Right renal pelvis (tissue), 4 donors: ENCODE results near the gene VPS36. TPM values are rescaled to one million over a fixed set of nuclear protein-coding genes. Genes with fewer than 3 reads are reported as not detected.
A peak's percentile ranks its signal among the peaks of the same experiment; 100 is the strongest.
"Not testable (repeated sequence)": the region's sequence is repeated elsewhere in the genome, so short reads cannot be mapped to it uniquely, and the experiment has no call there.

ENCODE experiments used
- DNase-seq, 4 donors: peaks; one replicate each; pipeline ENCODE4 v3.0.0-alpha.2; 2013; ENCODE audit warnings: low read depth in 4 of 4, low spot score in 3 of 4, missing footprints in 1 of 4
- polyA plus RNA-seq, 4 donors: library from polyadenylated mRNA; unstranded; fragments of 120-200 nt; gene quantifications; one replicate each; pipeline ENCODE4 v1.2.1, GENCODE V29; 2013; ENCODE audit not compliant: insufficient read length in 4 of 4

The VPS36 gene
- 10 to 100 TPM; 43.7 to 58.1 (median 53.5) TPM for polyA plus RNA-seq

- DNase-seq = peak; percentile 92 to 97 (median 94)
These were observed at the start of gene VPS36 for GRCh38 chr13:52450012-52450792. Gene VPS36, minus strand, starts transcription at chr13:52450634. Its CDS starts 40 bp downstream, at chr13:52450594.

GRCh38 chr13:52497979-52498378 lies 47.5 kb upstream of the VPS36 start:
- not testable (repeated sequence) for DNase-seq

- DNase-seq = not testable (repeated sequence)
These were observed 43.8 kb upstream of the VPS36 start for GRCh38 chr13:52494241-52494640.

GRCh38 chr13:52491015-52491414 lies 40.6 kb upstream of the VPS36 start:
- DNase-seq = not testable (repeated sequence)

GRCh38 chr13:52488763-52489162 lies 38.3 kb upstream of the VPS36 start:
- not testable (repeated sequence) for DNase-seq

- DNase-seq = not testable (repeated sequence)
These were observed 36.6 kb upstream of the VPS36 start for GRCh38 chr13:52487078-52487477.

- DNase-seq = not testable (repeated sequence)
These were observed 30.4 kb upstream of the VPS36 start for GRCh38 chr13:52480677-52481428.

- DNase-seq = not testable (repeated sequence)
These were observed 18.1 kb upstream of the VPS36 start for GRCh38 chr13:52468487-52468886.

GRCh38 chr13:52463526-52463925 lies 13.1 kb upstream of the VPS36 start:
- DNase-seq = no peak

GRCh38 chr13:52461265-52461664 lies 10.8 kb upstream of the VPS36 start:
- no peak for DNase-seq

- DNase-seq = no peak
These were observed 9.2 kb upstream of the VPS36 start for GRCh38 chr13:52459668-52460067.

GRCh38 chr13:52455677-52456041 lies 5.2 kb upstream of the VPS36 start:
- DNase-seq = peak in 3 of 4 donors; percentile 58 to 77 (median 61)

GRCh38 chr13:52454820-52455676 lies 4.6 kb upstream of the VPS36 start, which contains the start of gene CKAP2:
Gene CKAP2, plus strand, starts transcription at chr13:52455478. Its CDS starts 79 bp downstream, at chr13:52455557.
- DNase-seq = peak; percentile 87 to 90 (median 88)

GRCh38 chr13:52454459-52454819 lies 4.0 kb upstream of the VPS36 start:
- DNase-seq = no peak

GRCh38 chr13:52452470-52452869 lies 2.0 kb upstream of the VPS36 start:
- DNase-seq = no peak

- no peak for DNase-seq
These were observed 836 bp upstream of the VPS36 start for GRCh38 chr13:52451135-52451804.

- DNase-seq = no peak
These were observed 321 bp upstream of the VPS36 start for GRCh38 chr13:52450793-52451116.

GRCh38 chr13:52449331-52450011 lies 963 bp downstream of the VPS36 start:
- DNase-seq = no peak

GRCh38 chr13:52447815-52448552 lies 2.5 kb downstream of the VPS36 start:
- DNase-seq = no peak
